ENCODE results near the gene DYDC1.
"Not testable (repeated sequence)": the region's sequence is repeated elsewhere in the genome, so short reads cannot be mapped to it uniquely, and the experiment has no call there.

The DYDC1 gene

DNA sequence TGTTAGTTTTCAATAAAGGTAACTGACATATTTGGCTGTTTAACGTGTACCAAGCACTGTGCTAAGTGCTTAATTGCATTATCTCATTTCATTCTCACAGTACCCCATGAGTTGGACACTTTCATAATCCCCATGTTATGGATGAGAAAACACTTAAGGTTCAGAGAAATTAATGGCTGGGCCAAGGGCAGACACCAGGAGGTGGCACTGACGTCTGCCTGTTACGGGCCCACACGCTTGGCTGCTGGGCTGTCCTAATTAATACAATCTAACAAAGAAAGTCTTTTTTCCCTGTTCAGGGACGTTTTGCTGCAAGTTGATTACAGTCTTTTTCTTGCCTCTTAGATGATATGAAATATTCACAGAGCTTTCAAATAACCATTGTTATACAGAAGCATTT lies 16.1 kb upstream of the DYDC1 start:
- H3K4me3 ChIP-seq (replicated peaks; ENCODE audit: low read depth, low read length): no peak overlapping the region
- DNase-seq (ENCODE audit: extremely low read depth, low read depth): no peak
- TF ChIP-seq, protein P1, sequence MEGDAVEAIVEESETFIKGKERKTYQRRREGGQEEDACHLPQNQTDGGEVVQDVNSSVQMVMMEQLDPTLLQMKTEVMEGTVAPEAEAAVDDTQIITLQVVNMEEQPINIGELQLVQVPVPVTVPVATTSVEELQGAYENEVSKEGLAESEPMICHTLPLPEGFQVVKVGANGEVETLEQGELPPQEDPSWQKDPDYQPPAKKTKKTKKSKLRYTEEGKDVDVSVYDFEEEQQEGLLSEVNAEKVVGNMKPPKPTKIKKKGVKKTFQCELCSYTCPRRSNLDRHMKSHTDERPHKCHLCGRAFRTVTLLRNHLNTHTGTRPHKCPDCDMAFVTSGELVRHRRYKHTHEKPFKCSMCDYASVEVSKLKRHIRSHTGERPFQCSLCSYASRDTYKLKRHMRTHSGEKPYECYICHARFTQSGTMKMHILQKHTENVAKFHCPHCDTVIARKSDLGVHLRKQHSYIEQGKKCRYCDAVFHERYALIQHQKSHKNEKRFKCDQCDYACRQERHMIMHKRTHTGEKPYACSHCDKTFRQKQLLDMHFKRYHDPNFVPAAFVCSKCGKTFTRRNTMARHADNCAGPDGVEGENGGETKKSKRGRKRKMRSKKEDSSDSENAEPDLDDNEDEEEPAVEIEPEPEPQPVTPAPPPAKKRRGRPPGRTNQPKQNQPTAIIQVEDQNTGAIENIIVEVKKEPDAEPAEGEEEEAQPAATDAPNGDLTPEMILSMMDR (IDR thresholded peaks at IDR 0.05; ENCODE audit: low read depth, low read length, missing control alignments): no peak

DNA sequence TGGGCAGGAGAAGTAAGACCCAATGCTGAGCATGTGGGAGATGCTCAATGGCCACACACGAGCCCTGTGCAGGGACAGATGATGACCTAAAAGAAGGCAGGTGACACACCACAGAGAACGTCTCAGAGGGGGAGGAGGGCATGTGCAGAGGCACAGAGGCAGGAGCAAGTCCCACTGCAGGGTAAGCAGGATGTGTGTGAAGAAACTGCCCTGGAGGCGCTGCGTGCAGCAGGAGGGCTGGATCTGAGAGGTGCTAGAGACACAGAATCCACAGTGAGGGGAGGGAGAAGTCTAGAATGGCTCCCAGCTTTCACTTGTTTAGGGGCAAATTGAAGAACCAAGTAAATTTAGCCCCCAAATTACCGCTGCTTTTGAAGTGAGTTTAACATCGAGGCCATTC lies 14.9 kb upstream of the DYDC1 start:
- no peak for DNase-seq (ENCODE audit: extremely low read depth, low read depth)
- no peak overlapping the region for H3K4me3 ChIP-seq (replicated peaks; ENCODE audit: low read depth, low read length)
- TF ChIP-seq, protein P1 (IDR thresholded peaks at IDR 0.05; ENCODE audit: low read depth, low read length, missing control alignments): no peak

DNA sequence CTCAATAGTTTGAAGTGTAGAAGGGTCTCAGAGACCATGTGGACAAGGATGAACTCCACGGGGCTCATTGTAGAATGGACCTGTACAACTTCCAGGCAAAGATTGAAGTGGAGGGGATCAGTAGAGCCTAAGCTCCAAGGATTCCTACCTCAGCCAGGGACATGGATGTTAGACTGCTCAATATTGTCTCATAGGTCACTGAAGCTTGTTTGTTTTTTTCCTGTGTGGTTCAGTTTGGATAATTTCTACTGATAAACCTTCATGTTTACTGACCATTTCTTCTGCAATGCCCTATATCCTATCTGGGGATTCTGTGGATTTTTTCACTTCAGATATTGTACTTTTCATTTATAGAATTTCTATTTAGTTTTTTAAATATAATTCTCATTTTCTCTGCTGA lies 9.0 kb upstream of the DYDC1 start:
- TF ChIP-seq, protein P1 (IDR thresholded peaks at IDR 0.05; ENCODE audit: low read depth, low read length, missing control alignments): no peak
- H3K4me3 ChIP-seq (replicated peaks; ENCODE audit: low read depth, low read length): no peak overlapping the region
- DNase-seq (ENCODE audit: extremely low read depth, low read depth): no peak

DNA sequence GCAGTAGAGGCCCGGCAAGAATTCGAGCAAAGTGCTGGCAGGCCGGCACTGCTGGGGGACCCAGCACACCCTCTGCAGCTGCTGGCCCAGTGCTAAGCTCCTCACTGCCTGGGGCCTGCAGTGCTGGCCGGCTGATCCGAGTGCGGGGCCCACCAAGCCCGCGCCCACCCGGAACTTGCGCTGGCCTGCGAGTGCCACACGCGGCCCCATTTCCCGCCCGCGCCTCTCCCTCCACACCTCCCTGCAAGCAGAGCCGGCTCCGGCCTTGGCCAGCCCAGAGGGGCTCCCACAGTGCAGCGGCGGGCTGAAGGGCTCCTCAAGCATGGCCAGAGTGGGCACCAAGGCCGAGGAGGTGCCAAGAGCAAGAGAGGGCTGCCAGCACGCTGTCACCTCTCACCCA lies 3.1 kb upstream of the DYDC1 start:
- DNase-seq (ENCODE audit: extremely low read depth, low read depth): no peak
- TF ChIP-seq, protein P1 (IDR thresholded peaks at IDR 0.05; ENCODE audit: low read depth, low read length, missing control alignments): no peak
- no peak overlapping the region for H3K4me3 ChIP-seq (replicated peaks; ENCODE audit: low read depth, low read length)

DNA sequence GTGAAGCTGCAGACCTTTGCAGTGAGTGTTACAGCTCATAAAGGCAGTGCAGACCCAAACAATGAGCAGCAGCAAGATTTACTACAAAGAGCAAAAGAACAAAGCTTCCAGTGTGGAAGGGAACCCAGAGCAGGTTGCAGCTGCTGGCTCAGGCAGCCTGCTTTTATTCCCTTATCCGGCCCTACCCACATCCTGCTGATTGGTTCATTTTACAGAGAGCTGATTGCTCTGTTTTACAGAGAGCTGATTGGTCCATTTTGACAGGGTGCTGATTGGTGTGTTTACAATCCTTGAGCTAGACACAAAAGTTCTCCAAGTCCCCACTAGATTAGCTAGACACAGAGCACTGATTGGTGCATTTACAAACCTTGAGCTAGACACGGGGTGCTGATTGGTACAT lies 2.4 kb upstream of the DYDC1 start:
- not testable (repeated sequence) for H3K4me3 ChIP-seq (replicated peaks; ENCODE audit: low read depth, low read length); DNase-seq (ENCODE audit: extremely low read depth, low read depth)

DNA sequence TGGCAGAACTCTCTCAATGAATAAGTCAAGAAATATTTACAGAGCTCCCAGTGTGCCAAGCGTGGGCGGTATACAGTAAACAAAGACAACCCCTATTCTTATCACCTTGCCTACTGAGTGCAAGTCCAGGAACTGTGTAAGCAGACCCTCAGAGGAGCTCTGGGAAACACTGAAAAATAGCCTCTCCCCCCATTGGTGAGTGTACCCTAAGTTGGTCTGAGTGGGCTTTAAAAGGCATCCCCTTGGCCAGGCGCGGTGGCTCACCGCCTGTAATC lies 1.2 kb upstream of the DYDC1 start:
- no peak for DNase-seq (ENCODE audit: extremely low read depth, low read depth)
- H3K4me3 ChIP-seq (replicated peaks; ENCODE audit: low read depth, low read length): no peak overlapping the region
- TF ChIP-seq, protein P1 (IDR thresholded peaks at IDR 0.05; ENCODE audit: low read depth, low read length, missing control alignments): no peak

DNA sequence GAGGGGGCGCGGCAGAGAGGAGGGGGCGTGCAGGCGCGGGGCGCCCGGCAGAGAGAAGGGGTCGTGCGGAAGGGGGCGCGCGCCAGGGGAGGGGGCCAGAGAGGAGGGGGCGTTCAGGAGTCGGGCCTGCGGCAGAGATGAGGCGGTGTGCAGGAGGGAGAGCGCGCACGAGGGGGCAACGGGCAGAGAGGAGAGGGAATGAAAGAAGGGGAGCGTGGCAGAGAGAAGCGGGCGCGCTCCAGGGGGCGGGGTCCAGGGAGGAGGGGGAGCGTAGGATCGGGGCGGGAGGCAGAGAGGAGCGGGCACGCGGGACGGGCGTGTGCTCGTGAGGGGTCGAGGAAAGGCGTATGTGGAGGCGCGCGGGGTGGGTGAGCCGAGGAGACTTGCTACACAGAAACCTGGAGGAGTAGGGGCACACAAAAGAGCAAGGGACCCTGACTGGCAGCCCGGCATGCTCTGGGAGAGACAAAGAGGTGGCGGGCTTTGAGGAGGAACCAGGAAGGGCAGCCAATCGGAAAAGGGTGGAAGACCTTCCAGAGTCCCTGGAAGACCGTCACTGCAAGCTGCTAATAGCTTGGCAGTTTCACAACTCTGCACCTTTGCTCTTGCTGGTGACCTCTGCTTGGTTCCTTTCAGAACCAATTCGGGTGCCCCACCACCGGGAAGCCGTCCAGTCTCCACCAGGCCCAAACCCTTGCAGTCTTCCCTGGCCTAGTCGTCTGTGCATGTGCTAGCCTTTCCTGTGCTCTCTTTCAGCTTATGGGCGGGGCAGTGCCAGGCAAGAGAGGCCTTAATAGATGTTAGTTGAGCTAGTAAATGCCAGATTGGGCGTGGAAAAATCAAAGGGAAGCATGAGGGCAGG lies 665 bp upstream of the DYDC1 start:
- H3K4me3 ChIP-seq (replicated peaks; ENCODE audit: low read depth, low read length): peak overlapping the region; percentile 7; the same call in 1 of the 2 replicates
- no peak for DNase-seq (ENCODE audit: extremely low read depth, low read depth)
- TF ChIP-seq, protein P1 (IDR thresholded peaks at IDR 0.05; ENCODE audit: low read depth, low read length, missing control alignments): no peak
